Measurements from ENCODE around the gene CDADC1.

- no peak for TF ChIP-seq SMAD3 (CRISPR knock-in tag; IDR thresholded peaks at IDR 0.05; ENCODE audit: borderline replicate concordance)
- TF ChIP-seq CTCF (IDR thresholded peaks at IDR 0.05), result no peak
- TF ChIP-seq ATF6 (CRISPR knock-in tag; IDR thresholded peaks at IDR 0.05), result no peak
- no peak for TF ChIP-seq ARID4B (CRISPR knock-in tag; IDR thresholded peaks at IDR 0.05; ENCODE audit: borderline replicate concordance)
- no peak for TF ChIP-seq USF2 (CRISPR knock-in tag; IDR thresholded peaks at IDR 0.05)
- TF ChIP-seq SOX15 (CRISPR knock-in tag; IDR thresholded peaks at IDR 0.05), result no peak
- TF ChIP-seq TEAD1 (CRISPR knock-in tag; IDR thresholded peaks at IDR 0.05), result no peak
- TF ChIP-seq ZBTB21 (CRISPR knock-in tag; IDR thresholded peaks at IDR 0.05; ENCODE audit: borderline replicate concordance), result no peak
- no peak for TF ChIP-seq ZNF512 (CRISPR knock-in tag; IDR thresholded peaks at IDR 0.05; ENCODE audit: borderline replicate concordance)
These were observed 2.6 kb upstream of the CDADC1 start for GRCh38 chr13:49245101-49245500.

Measured in WTC11 (cell line).